Measurements from ENCODE around the gene NPHP4. TPM values are rescaled to one million over a fixed set of nuclear protein-coding genes. Genes with fewer than 3 reads are reported as not detected.
A peak's percentile ranks its signal among the peaks of the same experiment; 100 is the strongest.

Gene NPHP4
- total RNA-seq, 1 donor from 2014 or later: 11.3 TPM

DNA sequence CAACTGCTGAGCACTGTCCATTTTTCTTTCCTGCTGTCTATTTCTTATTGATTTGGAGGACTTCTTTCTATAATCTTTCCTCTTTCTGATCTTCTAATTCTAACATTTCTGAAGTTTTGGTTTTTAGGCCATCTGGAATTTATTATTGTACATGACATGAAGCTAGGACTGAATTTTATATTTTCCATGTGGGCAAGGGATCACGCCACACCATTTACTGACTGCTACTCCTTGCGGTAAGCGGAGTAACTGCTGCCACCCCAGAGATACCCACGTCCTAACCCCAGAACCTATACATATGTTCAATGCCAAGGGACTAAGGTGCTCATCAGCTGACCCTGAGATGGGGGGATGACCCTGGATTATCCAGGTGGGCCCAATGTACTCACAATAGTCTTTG is 70.6 kb downstream of the NPHP4 start:
- intact Hi-C loops (cut with DNase I): no loop called here
- peak; percentile 49 for DNase-seq (ENCODE audit: extremely low spot score in 2 of 2)
- Histone ChIP-seq H3K27ac (no peak overlapping the region), H3K27me3 (no peaks in the 10 kb centered on the region), H3K36me3 (peaks cover 0 to under 1% of the 10 kb centered on the region in 2 donors), H3K9me3 (no peaks in the 10 kb centered on the region), H3K4me1 (no peaks in the 10 kb centered on the region), H3K4me3 (no peak overlapping the region)
- TF ChIP-seq POLR2AphosphoS5 (IDR thresholded peaks at IDR 0.05; ENCODE audit: insufficient read depth in 1 of 2, low read depth in 1 of 2): no peak
- no peak for TF ChIP-seq CTCF (IDR thresholded peaks at IDR 0.05)
- no peak for TF ChIP-seq POLR2A (IDR thresholded peaks at IDR 0.05)

DNA sequence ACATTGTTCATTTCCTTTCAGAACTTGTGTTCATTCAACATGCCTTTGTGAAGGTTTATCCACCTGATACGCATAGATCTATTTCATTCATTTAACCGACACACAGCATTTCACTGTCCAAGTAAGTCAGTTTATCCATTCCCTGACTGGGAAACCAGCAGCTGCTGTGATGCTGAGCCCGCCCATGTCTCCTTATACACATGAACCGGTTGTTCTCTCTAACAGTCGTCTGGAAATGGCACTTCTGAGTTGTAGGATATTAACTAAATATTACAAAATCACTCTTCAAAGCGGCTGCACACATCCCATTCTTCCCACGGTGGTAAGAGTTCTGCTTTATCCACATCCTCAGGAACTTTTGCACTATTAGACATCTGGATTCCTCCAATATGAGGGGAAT is 71.1 kb downstream of the NPHP4 start:
- no peaks in the 10 kb centered on the region for H3K4me1 ChIP-seq
- peak; percentile 5 to 14 for DNase-seq (ENCODE audit: extremely low spot score in 2 of 2)
- no peak overlapping the region for H3K27ac ChIP-seq
- H3K27me3 ChIP-seq: no peaks in the 10 kb centered on the region
- no peaks in the 10 kb centered on the region for H3K36me3 ChIP-seq
- TF ChIP-seq POLR2AphosphoS5 (IDR thresholded peaks at IDR 0.05; ENCODE audit: insufficient read depth in 1 of 2, low read depth in 1 of 2): no peak
- no peak for TF ChIP-seq CTCF (IDR thresholded peaks at IDR 0.05)
- TF ChIP-seq POLR2A (IDR thresholded peaks at IDR 0.05): no peak
- H3K4me3 ChIP-seq: no peak overlapping the region
- no peaks in the 10 kb centered on the region for H3K9me3 ChIP-seq
- intact Hi-C loops (cut with DNase I): no loop called here

- TF ChIP-seq POLR2A (IDR thresholded peaks at IDR 0.05) (no peak), POLR2AphosphoS5 (IDR thresholded peaks at IDR 0.05; ENCODE audit: insufficient read depth in 1 of 2, low read depth in 1 of 2) (no peak), CTCF (IDR thresholded peaks at IDR 0.05) (no peak)
- H3K4me1 ChIP-seq: no peaks in the 10 kb centered on the region
- H3K27ac ChIP-seq: no peak overlapping the region
- intact Hi-C loops (cut with DNase I): no loop called here
- no peak overlapping the region for H3K4me3 ChIP-seq
- no peaks in the 10 kb centered on the region for H3K9me3 ChIP-seq
- DNase-seq (ENCODE audit: extremely low spot score in 2 of 2): peak in 1 of 2 donors; percentile 93
- no peaks in the 10 kb centered on the region for H3K36me3 ChIP-seq
- no peaks in the 10 kb centered on the region for H3K27me3 ChIP-seq
Measured at GRCh38 chr1:5920201-5920600, 72.0 kb downstream of the NPHP4 start.

DNA sequence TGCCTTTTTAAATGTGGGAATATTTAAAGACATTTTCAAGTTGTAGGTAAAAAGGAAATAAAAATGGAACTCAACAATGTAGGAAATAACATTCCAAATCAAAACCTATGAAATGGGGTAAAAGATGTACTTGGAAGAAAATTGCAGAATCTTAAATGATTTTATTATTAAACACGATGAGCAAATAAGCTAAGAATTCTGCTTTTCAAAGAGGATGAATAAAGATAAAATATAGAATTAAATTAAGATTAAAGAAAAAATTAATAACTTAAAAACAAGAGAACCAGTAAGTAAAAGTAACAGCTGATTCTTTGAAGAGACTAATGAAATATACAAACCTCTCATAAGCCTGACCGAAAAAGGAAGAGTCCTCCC is 74.0 kb downstream of the NPHP4 start:
- H3K4me3 ChIP-seq: no peak overlapping the region
- intact Hi-C loops (cut with DNase I): no loop called here
- DNase-seq (ENCODE audit: extremely low spot score in 2 of 2): no peak
- H3K36me3 ChIP-seq: no peaks in the 10 kb centered on the region
- no peaks in the 10 kb centered on the region for H3K27me3 ChIP-seq
- no peaks in the 10 kb centered on the region for H3K9me3 ChIP-seq
- TF ChIP-seq POLR2A (IDR thresholded peaks at IDR 0.05) (no peak), CTCF (IDR thresholded peaks at IDR 0.05) (no peak), POLR2AphosphoS5 (IDR thresholded peaks at IDR 0.05; ENCODE audit: insufficient read depth in 1 of 2, low read depth in 1 of 2) (no peak)
- H3K27ac ChIP-seq: no peak overlapping the region
- no peaks in the 10 kb centered on the region for H3K4me1 ChIP-seq

DNA sequence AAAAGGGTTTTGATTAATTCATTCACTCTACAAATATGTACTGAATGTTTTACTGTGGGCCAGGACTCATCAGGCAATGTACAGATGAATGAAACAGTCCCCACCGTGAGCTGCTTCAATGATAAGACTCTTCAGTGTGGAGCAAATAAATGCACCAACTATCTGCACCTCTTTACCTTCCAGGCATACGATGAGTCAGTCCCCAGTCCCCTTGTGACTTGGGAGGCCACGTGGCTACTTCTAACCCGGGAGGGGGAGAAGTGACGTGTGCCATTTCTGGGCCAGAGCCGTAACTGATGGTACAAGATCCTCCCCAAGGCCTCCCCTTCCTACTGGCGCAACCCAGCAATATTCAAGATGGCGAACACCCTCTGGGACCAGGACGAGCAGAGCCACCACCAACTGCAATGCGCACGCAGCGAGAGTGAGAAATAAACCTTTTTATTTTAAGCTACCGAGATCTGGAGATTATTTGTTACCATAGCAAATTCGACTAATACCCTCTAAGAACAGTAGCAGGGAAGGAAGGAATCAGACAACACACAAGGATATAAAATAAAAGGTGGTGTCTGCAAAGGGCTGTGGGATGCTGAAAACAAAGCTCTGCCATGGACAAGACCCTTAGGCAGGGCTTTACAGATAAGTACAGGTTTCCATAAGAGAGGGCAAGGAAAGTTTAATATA is 74.5 kb downstream of the NPHP4 start:
- Histone ChIP-seq H3K4me3 (no peak overlapping the region), H3K4me1 (no peaks in the 10 kb centered on the region), H3K27me3 (no peaks in the 10 kb centered on the region), H3K27ac (no peak overlapping the region), H3K36me3 (no peaks in the 10 kb centered on the region), H3K9me3 (no peaks in the 10 kb centered on the region)
- peak in 1 of 2 donors; percentile 34 for DNase-seq (ENCODE audit: extremely low spot score in 2 of 2)
- TF ChIP-seq CTCF (IDR thresholded peaks at IDR 0.05) (no peak), POLR2AphosphoS5 (IDR thresholded peaks at IDR 0.05; ENCODE audit: insufficient read depth in 1 of 2, low read depth in 1 of 2) (no peak), POLR2A (IDR thresholded peaks at IDR 0.05) (no peak)
- intact Hi-C loops (cut with DNase I): no loop called here
